LHCN-M2 (cell line): ENCODE measurements around the gene TMEM266. TPM values are rescaled to one million over a fixed set of nuclear protein-coding genes. Genes with fewer than 3 reads are reported as not detected.
A peak's percentile ranks its signal among the peaks of the same experiment; 100 is the strongest.

Experiments used
- DNase-seq: peaks from one replicate; pipeline ENCODE4 v3.0.0-alpha.2; 2012; ENCODE audit warnings: low read depth
- total RNA-seq: library from RNA; depleted of rRNA; stranded (reverse); fragments of >200 nt; gene quantifications from 2 replicates; pipeline ENCODE4 v1.2.3, GENCODE V29; 2014

Gene TMEM266
- total RNA-seq, 1 experiment from 2014 or later, result not detected

GRCh38 chr15:76065245-76065644 lies 5.5 kb downstream of the TMEM266 start:
- no peak for DNase-seq

GRCh38 chr15:76065793-76066192 lies 6.0 kb downstream of the TMEM266 start:
- no peak for DNase-seq

GRCh38 chr15:76070192-76070591 lies 10.4 kb downstream of the TMEM266 start:
- DNase-seq, result no peak

- DNase-seq, result no peak
Measured at GRCh38 chr15:76070921-76071635, 11.3 kb downstream of the TMEM266 start.

- DNase-seq, result no peak
Measured at GRCh38 chr15:76071806-76072205, 12.0 kb downstream of the TMEM266 start.

- no peak for DNase-seq
Measured at GRCh38 chr15:76073554-76073953, 13.8 kb downstream of the TMEM266 start.

- DNase-seq, result no peak
Measured at GRCh38 chr15:76075046-76075445, 15.3 kb downstream of the TMEM266 start.

- DNase-seq, result no peak
Measured at GRCh38 chr15:76078285-76078877, 18.6 kb downstream of the TMEM266 start.

GRCh38 chr15:76084256-76084655 lies 24.5 kb downstream of the TMEM266 start:
- no peak for DNase-seq

GRCh38 chr15:76098685-76099084 lies 38.9 kb downstream of the TMEM266 start:
- no peak for DNase-seq

- DNase-seq, result no peak
Measured at GRCh38 chr15:76099388-76099787, 39.6 kb downstream of the TMEM266 start.

GRCh38 chr15:76100361-76100760 lies 40.6 kb downstream of the TMEM266 start:
- no peak for DNase-seq

GRCh38 chr15:76101655-76102054 lies 41.9 kb downstream of the TMEM266 start:
- DNase-seq, result no peak

- no peak for DNase-seq
Measured at GRCh38 chr15:76105391-76105790, 45.6 kb downstream of the TMEM266 start.

GRCh38 chr15:76105911-76106310 lies 46.1 kb downstream of the TMEM266 start:
- no peak for DNase-seq

- DNase-seq, result peak; percentile 6
Measured at GRCh38 chr15:76107169-76107568, 47.4 kb downstream of the TMEM266 start.

- no peak for DNase-seq
Measured at GRCh38 chr15:76108021-76108723, 48.4 kb downstream of the TMEM266 start.

- DNase-seq, result no peak
Measured at GRCh38 chr15:76109046-76109445, 49.3 kb downstream of the TMEM266 start.

GRCh38 chr15:76114561-76114960 lies 54.8 kb downstream of the TMEM266 start:
- DNase-seq, result no peak

GRCh38 chr15:76116138-76116885 lies 56.5 kb downstream of the TMEM266 start:
- DNase-seq, result no peak

- DNase-seq, result no peak
Measured at GRCh38 chr15:76117181-76117580, 57.4 kb downstream of the TMEM266 start.

- DNase-seq, result no peak
Measured at GRCh38 chr15:76118767-76119166, 59.0 kb downstream of the TMEM266 start.
